Caki2 (cell line): ENCODE data around the gene SMIM30. TPM values are rescaled to one million over a fixed set of nuclear protein-coding genes. Genes with fewer than 3 reads are reported as not detected.
"Not testable (repeated sequence)": the region's sequence is repeated elsewhere in the genome, so short reads cannot be mapped to it uniquely, and the experiment has no call there.

Experiments used
- DNase-seq: peaks from one replicate; pipeline ENCODE4 v3.0.0-alpha.2; 2015; ENCODE audit warnings: low read depth
- in situ Hi-C: cut with HindIII; loops from 2 replicates; pipeline ENCODE4 v1.10.0; 2016; ENCODE audit warnings: low sequenced_read_pairs, low pct_unique_long_range_greater_than_20kb, mixed read lengths
- total RNA-seq: library from RNA; depleted of rRNA; stranded (reverse); fragments of >200 nt; shearing (Covaris generic); gene quantifications from 2 replicates; pipeline ENCODE4 v1.2.3, GENCODE V29; 2014; ENCODE audit warnings: low replicate concordance

Gene SMIM30
- total RNA-seq, 1 experiment from 2014 or later = 62.6 TPM

DNA sequence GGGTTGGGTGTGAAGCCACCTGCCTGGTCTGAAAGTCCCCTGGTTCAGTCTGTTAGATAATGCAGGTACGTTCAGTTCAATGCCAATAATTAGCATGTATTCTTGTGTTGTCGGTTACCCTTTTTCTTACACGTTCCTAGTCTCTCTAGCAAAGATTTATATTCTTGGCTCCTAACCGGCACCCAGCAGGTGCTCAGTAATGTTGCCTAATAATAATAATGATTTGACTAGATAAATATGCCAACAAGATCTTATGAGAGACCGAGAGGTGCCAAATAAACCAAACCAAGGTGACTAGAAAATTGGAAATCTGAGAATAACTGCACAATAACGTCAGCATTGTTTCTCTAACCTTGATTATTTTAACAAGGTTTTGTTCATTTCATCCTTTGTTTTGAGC is 1.1 kb upstream of the SMIM30 start:
- in situ Hi-C loops = no loop called here
- no peak for DNase-seq

DNA sequence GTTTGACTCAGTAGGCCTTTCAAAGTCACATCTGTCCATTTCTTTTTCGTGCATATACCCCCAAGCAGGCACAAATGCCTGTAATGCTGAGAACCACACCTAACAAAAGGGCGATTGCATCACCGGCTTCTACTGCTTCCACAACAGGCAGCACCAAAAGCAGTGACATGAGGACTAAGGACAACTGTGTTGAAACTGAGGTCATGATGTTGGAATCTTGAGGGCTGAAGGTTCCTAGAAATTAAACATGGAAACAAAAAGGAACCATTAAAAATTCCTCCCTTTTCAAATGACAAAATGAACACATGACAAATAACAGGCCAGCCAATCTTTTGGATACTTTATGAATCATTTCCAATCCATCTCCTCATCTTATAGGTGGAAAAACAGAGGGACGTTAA is 980 bp downstream of the SMIM30 start:
- DNase-seq, in situ Hi-C loops: not testable (repeated sequence)

DNA sequence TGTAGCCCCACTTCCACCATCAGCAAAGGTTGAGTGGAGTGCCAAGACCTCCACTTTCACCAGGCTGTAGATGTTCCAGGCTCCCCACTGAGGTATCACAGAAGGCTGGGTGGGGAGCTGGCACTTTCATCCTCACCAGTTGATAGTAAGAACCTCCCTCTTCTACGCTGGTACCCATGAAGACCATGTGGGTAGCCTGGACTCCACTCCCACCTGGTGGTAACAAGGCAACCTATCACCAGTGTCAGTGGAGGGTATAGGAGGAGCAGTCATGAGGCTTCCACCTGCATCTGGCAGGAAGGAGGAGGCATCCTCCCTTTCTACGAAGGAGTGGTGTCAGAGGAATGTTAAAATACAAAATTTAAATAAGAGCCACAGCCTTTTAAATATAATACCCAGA is 4.4 kb downstream of the SMIM30 start:
- no peak for DNase-seq
- in situ Hi-C loops = no loop called here

DNA sequence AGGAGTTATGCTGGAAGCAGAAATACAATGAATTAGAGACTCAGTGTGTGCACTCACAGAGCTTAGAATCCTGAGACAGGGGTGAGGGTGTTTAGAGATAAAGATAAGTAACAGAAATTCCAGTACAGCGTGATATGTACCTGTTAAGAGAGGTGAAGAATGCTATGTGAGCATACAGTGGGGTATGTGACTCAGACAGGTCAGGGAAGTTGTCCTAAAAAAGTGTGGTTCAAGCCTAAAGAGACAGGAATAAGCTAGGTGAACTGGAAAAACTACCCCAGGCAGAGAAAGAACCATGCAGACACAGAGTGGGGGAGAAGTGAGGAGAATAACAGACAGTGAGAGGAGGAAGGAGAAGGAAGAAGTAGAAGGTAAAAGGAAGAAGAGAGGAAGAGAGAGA is 8.6 kb downstream of the SMIM30 start:
- no peak for DNase-seq
- in situ Hi-C loops = no loop called here

DNA sequence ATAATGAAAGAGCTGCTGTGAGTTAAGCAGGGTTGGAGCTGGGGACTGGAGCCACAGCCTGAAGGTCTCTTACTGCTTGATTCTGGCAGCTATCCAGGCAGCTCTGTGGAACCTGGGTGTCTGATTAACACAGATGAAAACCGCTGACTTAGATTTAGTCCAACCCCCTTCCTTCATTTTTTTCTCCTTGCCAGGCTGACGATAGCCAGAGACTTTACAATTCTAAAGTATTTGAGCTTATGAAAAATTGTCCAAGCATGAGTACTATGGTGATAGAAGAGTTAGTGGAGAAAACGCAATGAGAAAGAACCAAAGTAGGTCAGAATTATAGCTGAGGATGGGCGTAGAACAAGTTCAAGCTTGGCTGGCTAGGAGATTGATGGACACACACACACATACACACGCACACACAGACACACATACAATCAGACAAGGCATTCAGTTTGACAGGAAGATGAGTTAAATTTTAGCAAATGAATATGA is 18.2 kb downstream of the SMIM30 start:
- in situ Hi-C loops = no loop called here
- DNase-seq = peak; percentile 61

DNA sequence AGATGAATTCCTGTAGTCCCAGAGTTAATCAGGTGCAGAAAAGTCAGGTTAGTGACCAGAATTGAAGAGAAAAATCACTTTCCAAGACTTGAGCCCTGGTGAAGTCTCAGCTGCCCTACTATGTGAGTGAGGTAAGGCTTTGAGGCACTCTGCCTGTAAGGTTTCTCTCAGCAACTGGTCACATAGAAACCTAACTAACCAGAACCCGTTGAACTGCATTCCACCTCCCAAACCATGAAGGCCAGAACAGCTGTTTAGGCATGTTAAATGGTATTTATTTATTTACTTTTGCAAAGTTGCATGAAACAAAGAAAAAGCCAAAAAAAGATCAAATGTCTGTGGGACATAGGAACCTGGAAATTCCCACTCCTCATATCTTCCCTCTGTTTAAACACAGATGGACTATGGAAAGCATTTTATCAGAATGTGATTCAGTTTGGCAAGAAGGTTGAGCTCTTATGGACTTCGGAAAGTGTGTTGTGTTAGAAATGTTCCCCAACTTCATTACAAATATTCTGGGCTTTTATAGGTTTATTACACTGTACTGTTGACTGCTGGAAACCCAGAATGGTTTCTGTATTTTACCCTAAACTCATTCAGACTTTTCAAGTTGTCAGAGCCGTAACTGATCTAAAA is 19.0 kb downstream of the SMIM30 start:
- in situ Hi-C loops = no loop called here
- DNase-seq = no peak

DNA sequence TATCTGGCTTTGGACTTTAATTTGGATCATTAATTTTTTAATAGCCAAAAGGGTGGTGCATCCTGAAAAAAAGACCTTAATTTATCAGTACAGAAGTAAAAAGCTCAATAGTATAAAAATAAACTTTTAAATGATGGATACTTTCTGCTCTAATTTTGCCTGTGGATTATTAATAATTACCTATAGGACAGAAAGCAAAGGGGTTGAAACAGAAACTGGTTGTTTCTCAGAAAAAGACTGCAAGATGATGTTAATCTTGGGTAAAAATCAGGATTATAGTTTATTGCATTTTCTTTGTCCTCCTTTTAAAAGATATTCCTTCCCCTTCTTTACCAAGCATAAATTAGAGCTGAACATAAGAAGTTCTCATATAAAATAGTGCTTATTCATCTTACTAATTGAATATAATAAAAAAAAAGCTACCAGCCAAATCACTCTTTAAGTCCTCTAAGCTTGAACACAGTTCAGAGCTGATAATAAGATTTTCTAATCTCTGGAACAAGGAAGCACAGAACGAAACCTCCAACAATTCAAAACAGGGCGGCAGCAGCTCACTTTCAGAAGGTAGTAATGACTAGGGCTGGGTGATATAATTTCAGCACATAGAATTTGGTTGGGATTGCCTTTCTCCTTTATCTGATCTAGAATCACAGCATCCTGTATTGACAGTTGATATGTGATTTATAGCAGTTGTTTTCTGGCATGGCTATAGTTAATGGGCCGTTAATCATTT is 23.7 kb downstream of the SMIM30 start:
- in situ Hi-C loops = no loop called here

DNA sequence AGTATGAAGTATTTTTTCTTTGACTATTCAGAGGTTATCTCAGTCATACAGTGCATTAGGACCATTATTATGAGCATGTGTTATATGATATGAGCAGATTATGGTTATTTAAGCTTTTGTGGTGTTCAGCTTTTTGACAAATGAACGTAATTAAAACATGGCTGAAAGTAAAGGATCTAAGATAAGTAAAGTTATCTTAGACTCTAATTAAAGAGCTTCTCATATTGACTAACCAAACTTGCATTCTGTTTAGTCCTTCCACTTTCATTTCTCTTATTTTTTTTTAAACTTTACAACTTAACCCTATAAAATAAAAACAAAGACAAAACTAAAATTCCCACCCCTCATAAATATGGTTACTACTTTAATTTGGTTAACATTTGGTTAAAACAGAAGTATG is 24.8 kb downstream of the SMIM30 start:
- DNase-seq = no peak
- in situ Hi-C loops = no loop called here

More for the DNA sequence above, 23.7 kb downstream of the SMIM30 start:
- no peak for DNase-seq

DNA sequence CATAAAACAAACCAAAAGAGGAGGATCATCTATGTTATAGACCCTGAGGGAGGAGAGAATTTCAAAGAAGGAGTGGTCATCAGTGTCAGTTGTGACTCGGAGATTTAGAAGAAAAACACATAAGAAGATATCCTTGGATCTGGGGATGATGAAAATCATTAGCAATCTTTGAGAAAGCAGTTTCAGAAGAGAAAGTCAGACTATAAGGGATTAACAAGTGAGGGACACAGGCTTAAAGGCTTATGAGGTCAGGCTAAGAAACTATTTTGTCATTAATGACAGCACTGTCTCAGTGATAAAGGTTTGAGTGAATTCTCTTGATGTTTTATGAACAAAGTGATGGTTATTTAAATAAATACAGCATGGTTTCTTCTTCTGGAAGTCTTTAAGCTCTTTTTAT is 25.6 kb downstream of the SMIM30 start:
- no peak for DNase-seq
- in situ Hi-C loops = no loop called here

DNA sequence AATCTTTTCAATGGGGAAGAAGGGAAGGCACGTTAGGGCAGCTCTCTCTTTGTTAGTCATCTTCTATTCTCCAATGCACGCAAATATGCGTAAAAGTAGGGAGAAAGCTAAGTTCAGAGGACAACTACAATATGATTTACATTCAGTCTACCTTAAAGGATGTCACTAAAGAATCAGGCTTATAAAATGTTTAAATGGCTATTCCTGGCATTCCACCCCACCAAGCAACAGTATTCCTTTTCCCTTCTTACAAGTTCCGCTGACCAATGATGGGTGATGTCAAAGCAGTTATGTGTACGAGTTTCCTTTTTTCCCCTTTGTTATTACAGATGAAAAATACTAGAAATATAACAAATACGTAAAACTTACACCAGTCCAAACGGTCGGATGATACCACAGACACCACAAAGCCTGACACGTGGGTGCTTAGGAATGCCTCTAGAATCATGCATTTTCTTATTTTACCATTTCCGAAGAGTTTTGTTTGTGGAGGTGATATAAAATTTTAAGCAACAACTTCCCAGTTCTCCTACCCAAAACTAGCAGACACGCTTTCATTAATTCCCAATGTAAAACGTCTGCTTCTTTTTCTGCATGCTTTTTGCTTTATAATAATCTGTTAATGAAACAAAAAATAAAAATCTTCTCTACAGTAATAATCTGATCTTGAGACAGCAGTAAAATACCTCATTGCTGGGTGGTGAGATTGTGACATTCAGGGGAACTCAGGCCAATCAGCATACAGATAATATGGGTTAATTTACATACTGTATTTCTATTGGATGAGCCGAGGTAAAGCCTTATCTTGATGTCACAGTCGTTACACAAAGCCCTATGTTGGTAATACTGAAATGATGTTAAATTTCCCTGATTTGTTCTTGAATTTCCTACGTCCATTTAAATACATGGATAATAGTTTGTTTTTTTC is 31.0 kb downstream of the SMIM30 start:
- DNase-seq = peak; percentile 76
- in situ Hi-C loops = no loop called here

DNA sequence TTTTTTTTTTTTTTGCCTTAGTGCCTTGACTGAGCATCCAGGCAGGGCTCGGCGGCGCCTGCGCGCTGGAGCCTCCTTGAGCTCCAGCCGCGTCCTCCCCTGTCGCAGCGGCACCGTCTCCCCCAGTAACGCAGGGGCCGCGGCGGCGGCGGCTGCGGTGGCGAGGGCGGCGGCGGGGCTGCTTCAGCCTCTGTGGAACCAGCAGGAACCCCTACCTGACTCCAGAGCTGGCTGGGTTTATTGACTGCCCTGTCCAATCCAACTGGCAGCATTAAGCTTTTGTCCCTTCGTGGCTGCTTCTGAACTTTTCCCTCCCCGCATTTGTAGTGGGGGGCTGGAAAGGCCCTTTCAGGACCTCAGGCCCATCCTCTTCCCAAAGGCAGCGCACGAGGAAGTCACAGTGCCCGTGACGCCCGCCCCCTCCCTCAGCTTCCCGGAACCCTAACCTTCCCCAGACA is 31.9 kb downstream of the SMIM30 start, which contains the start of gene GPR85:
TSS of gene GPR85 (minus strand) at position 397 of the 458 bp plus-strand sequence. CDS start 2,106 bp downstream, outside the sequence.
- DNase-seq = peak; percentile 52
- in situ Hi-C loops = no loop called here

DNA sequence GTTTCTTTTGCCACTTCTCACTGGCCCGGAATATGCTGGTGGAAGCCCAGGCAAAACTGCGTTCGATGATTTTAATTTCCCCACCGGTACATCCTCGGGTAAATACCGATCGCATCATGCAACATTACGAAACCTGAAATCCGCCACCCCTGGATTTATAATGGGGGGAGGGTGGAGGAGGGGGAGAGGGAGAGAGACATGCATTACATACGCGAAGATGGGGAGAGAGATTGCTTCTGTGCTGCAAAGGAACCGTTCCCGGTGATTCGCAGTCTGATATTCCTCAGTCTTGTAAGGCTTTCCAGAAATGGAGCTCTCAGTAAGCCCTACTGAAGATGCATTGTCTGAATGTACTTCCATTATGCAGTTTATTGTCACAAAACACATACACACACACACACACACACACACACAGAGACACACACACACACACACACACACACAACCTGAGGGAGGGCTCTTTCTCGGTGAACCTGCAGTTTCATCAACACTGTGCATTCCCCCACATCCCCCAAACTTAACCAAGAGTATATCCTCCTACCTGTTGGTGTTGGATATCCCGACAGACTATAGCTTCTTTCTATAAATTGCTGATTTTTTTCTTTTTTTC is 32.5 kb downstream of the SMIM30 start:
- no peak for DNase-seq

DNA sequence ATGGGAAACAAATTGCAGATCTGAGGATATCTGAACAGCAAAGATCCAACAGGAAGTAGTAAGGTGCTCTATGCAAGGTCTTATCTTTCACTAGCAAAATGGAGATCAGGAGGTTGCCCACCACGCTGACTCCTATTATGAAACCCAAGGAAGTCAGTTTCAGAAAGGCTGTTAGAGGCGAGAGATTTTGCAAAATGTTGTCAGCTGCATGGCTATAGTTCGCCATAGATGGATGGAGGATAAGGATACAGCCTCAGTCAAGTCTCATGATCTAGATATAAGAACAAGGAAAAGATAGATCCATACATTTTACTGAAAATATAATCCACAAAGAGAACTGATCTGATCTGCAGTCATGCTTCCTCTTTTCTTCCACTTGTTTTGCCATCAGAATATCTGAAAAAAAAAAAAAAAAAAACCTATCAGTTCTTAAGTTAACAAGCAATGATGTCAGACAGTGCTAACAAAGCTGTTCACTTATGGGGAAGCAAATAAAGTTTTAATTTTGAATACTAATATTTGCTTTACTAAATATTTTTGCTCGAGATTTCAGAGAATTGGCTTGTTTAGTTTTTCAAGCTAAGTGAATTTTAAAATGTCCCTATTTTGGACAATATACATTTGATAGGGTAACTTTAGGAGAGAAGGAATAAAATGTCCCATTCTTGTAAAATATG is 33.7 kb downstream of the SMIM30 start:
- DNase-seq = no peak
- in situ Hi-C loops = no loop called here

More for the DNA sequence above, 32.5 kb downstream of the SMIM30 start:
- in situ Hi-C loops = no loop called here

DNA sequence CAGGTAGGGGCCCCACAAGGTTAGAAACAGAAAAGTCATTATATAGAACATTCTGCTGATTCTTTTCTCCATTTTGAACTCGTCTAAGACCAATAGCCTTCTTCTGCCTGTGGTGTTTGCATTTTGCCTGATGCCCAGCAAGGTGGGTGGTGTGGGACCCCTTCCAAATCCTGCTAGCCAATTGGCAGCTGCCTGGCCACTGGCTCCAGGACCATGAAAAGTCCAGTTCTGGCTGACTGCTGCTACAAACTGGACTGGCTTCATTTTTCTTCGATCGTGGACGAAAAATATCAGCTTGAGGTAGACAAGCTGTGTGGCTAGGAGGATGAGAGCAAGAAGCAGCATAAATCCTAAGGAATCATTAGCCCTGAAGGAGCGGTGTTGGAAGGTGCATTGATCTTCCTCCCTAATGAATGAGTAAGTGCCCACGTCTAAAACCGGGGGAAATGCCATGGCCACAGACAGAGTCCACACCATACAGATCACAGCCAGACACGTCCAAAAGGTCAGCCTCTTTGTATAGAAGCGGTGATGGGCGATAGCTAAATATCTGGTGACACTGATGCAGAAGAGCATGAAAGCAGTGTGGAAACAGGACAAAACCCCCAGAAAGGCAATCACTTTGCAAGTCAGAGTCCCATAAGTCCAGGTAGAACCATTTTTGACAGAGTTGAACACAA is 34.4 kb downstream of the SMIM30 start:
- in situ Hi-C loops = no loop called here
- no peak for DNase-seq

DNA sequence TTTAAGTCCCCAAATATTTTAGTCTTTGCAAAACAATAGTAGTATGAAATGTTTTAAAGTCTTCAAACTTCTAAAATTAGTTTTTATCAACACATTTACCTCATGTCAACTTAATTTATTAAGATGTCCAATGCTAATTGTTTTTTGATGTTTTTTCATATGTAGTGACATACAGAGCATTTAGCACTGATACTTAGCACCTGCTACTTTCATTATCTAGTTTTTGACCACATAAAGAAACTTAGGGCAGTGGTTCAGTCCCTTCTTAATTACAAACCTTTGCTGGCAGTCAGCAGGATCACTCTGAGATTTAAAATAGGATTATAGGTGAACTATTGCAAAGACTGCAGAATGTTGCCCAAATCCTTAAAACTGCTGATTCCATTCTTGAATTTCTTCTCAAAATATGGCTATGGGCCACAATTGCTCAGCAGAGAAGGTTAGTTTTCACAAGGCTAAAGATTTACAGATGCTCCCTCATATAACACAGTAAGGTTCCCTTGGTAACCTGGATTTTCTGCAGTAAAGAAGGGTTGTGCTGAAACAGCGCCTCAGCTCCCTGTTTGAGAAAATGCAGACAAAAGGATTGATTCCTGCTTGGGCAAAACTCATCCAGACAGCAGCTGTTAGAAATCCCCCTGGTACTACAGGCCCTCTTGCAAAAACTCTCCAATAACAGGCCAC is 35.1 kb downstream of the SMIM30 start:
- no peak for DNase-seq
- in situ Hi-C loops = no loop called here

DNA sequence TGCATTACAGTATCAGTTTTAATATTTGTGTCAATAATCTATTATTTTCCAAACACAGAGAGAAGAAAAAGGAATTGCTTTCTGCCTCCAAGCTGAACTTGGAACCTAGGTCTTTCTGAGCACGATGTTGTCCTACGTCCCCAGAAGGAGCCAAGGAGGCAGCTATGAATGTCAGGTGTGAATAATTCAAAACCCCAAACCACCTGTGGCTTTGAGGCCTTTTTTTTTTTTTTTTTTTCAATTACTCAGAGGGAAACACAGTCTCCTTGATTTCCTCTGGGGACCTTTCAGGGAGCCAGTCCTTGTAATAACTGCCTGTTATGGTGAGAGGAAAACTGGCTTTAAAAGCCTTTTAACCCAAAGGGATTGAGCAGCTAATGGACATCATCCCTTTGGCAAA is 40.0 kb downstream of the SMIM30 start:
- in situ Hi-C loops = no loop called here
- DNase-seq = no peak

DNA sequence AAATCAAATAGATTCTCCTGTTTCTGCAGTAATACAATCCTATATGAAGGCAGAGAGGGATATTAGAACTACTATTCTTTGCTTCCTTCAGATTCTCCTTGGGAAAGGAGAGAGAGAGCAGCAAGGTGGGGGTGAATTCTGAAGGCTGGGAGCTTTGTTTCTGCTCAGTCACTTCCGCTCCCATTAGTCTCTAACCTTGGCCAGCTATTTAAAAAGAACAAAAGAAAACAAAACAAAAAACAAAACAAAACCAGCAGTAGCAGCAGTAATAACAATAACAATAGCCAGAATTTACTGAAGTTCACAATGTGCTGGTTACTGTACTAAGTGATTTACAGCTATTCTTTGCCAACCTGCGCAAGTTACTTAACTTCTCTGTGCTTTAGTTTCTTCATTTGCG is 41.7 kb downstream of the SMIM30 start:
- DNase-seq = no peak
- in situ Hi-C loops = no loop called here
